Stimulated activated CD8-positive, alpha-beta memory T cell treated with anti-CD3 and anti-CD28 coated beads, Interleukin-15, amount 100 ng/mL, for 1 hour (primary cell): ENCODE measurements around the gene C9orf153.
"Not testable (repeated sequence)": the region's sequence is repeated elsewhere in the genome, so short reads cannot be mapped to it uniquely, and the experiment has no call there.

Experiments
- DNase-seq: peaks from one replicate; pipeline ENCODE4 v3.0.0-alpha.2; 2020; ENCODE audit warnings: low read depth

Gene C9orf153

DNA sequence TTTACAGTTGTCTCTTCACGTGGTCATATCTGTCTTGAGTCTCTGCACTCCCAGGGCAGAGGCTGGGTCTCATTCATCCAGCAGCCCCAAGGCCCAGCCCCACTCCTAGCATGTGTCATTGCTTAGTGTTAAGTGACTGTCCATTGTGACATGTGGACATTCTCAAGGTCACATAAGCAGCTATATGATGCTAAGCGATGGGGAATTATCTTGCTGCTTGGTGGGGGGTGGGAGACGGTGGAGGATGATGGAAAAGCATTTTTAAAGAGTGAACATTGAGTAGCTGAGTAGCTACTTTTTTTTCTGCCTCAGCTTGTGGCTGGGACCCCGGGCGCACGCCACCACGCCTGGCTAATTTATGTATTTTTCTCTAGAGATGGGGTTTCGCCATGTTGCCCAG is at the start of gene C9orf153:
TSS of gene C9orf153 (minus strand) at position 101 of the 400 bp plus-strand sequence. CDS start 30,054 bp downstream, outside the sequence.
- no peak for DNase-seq

DNA sequence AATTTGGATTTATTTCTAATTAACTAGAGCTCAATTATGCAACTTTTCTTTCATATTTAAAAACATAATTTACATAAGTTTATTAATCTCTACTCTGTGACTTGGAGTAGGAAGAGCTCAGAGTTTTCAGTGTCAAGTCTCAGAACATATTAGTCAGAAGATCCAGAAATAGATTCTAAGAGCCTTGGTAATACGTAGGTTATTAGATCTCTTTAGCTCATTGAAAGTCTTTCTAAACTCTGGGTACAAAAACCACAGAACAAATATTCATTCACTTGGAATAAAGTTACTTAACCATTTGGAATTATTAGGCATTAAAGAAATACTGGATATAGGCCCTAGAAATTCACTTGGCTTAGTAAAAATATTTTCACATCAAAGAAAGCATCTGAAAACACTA is 49.2 kb upstream of the C9orf153 start:
- DNase-seq: no peak

GRCh38 chr9:86304236-86304730 is 44.8 kb upstream of the C9orf153 start:
- DNase-seq: no peak

DNA sequence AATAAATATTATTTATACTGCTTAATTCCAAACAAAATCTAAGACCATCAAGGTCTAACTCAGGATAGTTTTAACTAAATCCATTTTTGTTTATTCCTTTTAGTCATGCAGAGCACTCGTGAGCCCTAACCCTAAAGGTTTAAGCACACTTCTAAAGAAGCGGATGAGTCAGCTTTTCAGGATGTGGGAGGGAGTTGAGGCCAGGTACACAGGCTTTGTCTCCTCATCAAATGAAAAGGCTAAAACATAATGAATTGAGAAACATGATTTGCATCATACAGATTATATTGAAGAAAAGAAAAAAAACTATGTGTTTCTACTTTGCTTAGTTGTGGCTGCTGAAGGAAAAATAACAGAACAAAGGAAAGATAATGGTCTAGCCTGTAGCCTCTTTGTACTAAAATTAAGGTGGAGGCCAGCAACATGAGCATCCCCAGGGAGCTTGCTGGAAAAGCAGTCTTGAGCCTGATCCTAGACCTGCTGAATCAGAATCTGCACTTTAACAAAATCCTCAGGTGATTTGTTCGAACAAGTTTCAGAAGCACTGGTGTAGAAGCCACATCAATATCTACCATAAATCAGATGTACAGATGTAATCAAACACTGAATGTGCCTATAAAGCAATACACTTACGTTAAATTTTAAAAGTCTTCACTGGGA is 44.0 kb upstream of the C9orf153 start:
- DNase-seq: no peak

- no peak for DNase-seq
Measured at GRCh38 chr9:86301686-86302085, 42.2 kb upstream of the C9orf153 start.

- no peak for DNase-seq
Measured at GRCh38 chr9:86300701-86301100, 41.2 kb upstream of the C9orf153 start.

- DNase-seq: no peak
Measured at GRCh38 chr9:86298873-86299272, 39.4 kb upstream of the C9orf153 start.

DNA sequence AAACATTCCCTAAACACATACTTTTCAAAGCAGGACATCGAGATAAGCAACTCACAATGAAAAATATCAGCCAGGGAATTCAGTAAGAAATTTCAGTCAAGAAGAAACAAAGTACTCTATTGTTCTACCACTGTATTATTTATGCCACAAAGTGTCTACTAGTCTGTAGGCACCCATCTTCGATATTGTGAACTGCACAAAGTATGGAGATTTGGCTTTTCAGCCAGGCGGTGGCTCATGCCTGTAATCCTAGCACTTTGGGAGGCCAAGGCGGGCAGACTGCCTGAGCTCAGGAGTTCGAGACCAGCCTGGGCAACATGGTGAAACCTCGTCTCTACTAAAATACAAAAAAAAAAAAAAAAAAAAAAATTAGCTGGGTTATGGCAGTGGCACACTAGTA is 30.9 kb upstream of the C9orf153 start:
- DNase-seq: not testable (repeated sequence)

GRCh38 chr9:86288499-86289198 is 29.2 kb upstream of the C9orf153 start:
- DNase-seq: no peak

- DNase-seq: no peak
Measured at GRCh38 chr9:86287013-86287412, 27.6 kb upstream of the C9orf153 start.

DNA sequence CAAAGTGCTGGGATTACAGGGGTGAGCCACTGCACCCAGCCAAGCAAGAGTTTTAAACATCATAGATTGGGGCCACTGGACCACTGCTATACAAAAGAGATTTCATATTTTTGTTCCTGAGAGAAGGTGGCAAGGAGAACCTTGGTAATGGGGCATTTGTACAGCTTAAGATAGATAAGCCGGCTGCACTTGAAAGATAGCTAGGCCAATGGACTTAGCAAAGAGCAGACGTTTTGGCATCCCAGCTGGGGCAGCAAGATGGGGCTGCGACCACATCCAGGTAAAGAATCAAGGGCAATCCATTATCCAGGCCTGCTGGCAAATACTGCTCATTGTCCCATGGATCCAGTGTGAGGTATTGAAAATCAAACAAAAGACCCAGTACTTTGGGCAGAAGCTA is 26.8 kb upstream of the C9orf153 start:
- DNase-seq: no peak

DNA sequence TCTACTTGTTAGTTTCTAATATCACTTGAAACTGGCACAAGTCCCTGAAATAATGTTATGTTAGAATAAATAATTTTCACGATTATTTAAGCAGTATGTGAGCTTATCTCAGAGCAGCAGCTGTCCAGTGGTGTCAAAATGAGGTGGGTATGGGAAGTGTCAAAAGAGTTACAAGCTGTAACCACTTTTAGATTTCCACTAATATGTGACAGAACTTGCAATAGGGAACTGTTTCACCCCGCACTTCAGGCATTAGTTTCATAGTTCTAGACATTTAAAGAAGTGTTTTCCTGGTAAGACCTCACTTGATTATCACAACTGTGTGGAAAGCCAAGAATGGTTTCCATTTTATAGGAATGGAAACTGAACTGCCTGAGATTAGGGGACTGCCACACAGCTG is 25.8 kb upstream of the C9orf153 start:
- no peak for DNase-seq

GRCh38 chr9:86282979-86283535 is 23.6 kb upstream of the C9orf153 start:
- DNase-seq: no peak

- DNase-seq: peak; percentile 98
Measured at GRCh38 chr9:86282077-86282978, 22.9 kb upstream of the C9orf153 start, which contains the start of gene ISCA1. Gene ISCA1 (minus strand): TSS chr9:86282538. CDS start chr9:86282458, 80 bp downstream.

- DNase-seq: no peak
Measured at GRCh38 chr9:86281593-86282076, 22.2 kb upstream of the C9orf153 start.

DNA sequence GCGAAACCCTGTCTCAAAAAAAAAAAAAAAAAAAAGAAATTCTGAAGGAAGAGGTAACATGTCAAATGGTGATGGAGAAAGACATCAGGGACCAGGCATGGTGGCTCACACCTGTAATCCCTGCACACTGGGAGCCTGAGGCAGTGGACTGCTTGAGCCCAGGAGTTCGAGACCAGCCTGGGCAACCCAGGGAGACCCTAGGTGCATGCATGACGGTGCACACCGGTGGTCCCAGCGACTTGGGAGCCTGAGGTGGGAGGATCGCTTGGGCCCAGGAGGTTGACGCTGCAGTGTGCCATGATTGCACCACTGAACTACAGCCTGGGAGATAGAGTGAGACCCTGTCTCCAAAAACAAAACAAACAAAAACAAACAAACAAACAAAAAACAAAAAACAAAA is 21.1 kb upstream of the C9orf153 start:
- no peak for DNase-seq

- no peak for DNase-seq
Measured at GRCh38 chr9:86279839-86280238, 20.4 kb upstream of the C9orf153 start.

DNA sequence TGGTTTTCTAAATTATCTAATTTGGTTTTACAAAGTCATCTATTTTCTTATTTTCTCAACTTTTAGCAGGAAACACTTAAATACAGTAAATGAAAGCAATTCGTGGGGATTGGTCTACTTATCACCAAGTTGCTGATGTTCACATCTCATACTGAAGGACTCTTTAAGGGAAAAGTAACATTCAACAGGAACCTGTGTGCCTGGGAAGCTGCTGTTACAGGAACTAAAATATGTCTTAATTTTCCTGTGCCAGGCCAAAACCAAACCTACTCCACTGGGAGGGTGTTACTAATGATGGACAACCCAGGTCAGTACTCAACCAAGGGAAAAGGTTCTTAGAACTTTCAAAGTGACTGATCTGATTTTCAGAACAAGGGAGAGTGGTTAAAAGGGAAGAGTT is 17.6 kb upstream of the C9orf153 start:
- DNase-seq: no peak

DNA sequence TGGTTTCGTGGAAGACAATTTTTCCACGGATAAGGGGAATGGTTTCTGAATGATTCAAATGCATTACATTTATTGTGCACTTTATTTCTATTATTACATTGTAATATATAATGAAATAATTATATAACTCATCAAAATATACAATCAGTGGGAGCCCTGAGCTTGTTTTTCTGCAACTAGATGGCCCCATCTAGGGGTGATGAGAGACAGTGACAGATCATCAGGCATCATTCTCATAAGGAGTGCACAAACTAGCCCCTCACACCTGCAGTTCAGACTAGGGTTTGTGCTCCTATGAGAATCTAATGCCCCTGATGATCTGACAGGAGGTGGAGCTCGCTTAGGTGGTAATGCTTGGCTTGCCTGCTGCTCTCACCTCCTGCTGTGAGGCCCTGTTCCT is 16.5 kb upstream of the C9orf153 start:
- no peak for DNase-seq

GRCh38 chr9:86274821-86275643 is 15.6 kb upstream of the C9orf153 start:
- DNase-seq: no peak

- no peak for DNase-seq
Measured at GRCh38 chr9:86272221-86272620, 12.8 kb upstream of the C9orf153 start.
